NCI-H1436 (cell line): ENCODE data around the gene CDC14B.
"Not testable (repeated sequence)": the region's sequence is repeated elsewhere in the genome, so short reads cannot be mapped to it uniquely, and the experiment has no call there.

ENCODE experiments used
- DNase-seq: peaks from one replicate; lab custom pipeline; 2025; lab: John Stamatoyannopoulos, UW

CDC14B gene

GRCh38 chr9:96587338-96588315, 32.0 kb downstream of the CDC14B start:
- no peak for DNase-seq

GRCh38 chr9:96585426-96585825, 34.2 kb downstream of the CDC14B start:
- no peak for DNase-seq

DNA sequence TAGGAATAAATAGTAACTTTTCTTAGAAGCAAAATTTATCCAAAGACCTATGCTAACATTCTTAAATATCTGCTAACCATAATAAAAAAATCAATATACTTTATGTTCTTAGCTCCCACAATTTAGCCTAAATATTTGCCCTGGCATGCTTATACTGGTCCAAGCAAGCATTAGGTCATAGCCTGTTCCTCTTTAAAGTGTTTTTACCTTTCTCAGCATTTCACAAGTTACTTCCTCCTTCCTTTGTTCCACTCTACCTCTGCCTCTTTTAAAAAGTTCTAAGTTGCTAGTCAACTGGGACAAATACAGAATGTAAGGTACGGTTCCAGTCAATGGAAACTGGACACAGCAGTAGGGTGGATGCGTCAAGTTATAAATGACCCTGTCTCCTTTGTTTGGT, 37.4 kb downstream of the CDC14B start:
- not testable (repeated sequence) for DNase-seq

GRCh38 chr9:96581786-96582185, 37.9 kb downstream of the CDC14B start:
- DNase-seq, result no peak

DNA sequence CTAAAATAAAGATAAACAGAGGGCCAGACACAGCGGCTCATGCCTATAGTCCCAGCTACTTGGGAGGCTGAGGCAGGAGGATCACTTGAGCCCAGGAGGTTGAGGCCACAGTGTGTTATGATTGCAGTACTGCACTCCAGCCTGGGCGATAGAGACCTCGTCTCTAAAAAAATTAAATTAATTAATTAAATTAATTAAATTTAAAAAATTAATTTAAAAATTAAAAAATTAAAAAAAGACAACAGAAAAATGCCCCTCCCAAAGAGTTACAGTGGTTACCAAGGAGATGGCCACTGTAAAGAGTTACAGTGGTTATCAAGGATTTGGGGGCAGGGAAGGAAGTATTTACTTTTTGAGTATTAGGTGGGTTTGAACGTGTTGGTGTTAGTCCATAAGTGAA, 38.3 kb downstream of the CDC14B start:
- no peak for DNase-seq

DNA sequence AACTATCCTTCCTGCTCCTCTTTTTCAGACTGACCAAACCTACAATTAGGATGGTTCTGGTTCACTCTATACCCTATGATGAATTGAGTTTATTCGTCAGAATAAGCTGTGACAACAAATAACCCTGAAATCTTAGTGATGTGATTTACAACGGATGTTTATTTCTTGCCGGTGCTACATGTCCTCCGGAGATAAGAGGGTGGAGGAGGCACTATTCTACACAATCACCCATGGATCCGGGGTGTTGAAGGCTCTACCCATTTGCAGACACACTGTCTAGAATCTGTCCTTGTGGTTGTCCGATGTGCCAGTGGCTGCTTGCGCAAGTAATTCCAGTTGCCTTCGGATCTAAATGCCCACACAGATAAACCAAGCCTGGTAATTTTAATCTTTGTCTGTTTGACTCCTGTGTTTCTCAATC, 44.7 kb downstream of the CDC14B start:
- DNase-seq, result no peak

- no peak for DNase-seq
These were observed 45.2 kb downstream of the CDC14B start for GRCh38 chr9:96574455-96574854.

GRCh38 chr9:96567203-96567700, 52.4 kb downstream of the CDC14B start:
- DNase-seq, result no peak

DNA sequence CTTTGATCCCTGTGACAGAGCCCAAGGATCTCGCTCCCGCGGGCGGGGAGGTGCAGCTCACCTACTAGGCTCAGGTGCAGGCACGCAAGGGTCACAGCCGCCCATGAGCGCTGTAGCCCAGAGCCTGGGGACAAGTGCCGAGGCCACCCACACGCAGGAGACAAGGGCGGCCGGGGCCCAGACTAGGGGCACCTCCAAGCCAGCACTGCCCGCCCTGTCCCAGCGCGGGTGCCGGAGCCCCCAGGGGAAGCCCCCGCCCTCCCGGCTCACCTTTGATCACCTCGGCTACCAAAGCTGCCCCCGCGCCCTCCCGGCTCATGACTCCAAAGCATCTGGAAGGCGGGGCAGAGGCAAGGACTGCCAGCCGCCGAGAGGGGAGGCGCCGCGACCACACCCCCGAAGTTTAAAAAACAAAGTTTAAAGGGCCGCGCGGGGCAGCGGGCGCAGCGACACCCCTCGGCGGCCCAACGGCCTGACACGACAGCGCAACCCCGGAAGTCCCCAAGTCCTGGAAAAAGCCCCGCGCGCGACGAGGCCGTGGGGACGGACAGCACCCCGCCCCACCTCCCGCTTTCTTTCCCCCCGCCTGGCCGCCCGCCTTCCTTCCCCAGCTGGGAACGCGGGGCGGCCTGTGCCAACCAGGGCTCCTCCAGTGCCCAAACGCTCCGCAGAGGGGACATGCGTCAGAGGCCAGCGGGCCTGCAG, 53.0 kb downstream of the CDC14B start:
- peak; percentile 8 for DNase-seq

DNA sequence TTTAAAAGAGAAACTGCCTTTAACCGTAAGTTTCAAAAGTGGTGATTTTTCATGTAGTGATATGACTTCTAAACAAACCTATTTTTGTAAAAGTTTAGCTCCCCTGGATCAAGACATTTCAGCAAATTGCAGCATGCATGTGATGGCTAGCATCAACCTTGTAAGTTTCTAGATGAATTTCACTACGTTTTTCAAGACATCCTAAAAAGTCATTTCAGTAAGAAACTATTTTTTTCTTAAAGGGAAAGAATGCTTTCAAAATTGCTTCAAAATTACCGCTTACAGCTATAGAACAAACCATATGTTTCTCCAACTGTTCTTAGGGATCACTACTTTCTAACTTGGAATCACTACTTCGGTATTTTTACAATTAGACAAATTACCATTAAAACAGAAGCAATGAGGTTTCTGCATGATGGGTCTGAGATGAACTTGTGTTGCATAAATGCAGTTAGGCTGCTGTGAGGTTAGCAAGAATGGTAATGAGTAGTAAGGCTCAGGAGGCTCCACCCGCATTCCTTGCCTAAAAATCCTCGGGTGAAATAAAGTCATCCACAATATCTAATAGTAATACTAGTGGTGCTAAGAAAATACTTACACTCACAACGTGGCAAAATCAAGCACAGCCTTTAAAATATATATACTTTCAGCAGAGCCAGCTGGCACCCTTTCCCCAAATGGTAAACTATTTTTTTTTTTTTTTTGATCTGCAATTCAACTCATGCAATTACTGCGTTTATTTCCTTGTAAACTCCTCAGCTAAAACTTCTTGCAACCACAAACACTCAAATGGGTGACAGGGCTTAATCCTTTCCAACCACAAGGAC, 53.8 kb downstream of the CDC14B start:
- DNase-seq, result no peak

- DNase-seq, result no peak
These were observed 55.4 kb downstream of the CDC14B start for GRCh38 chr9:96564217-96564616.

- DNase-seq, result no peak
These were observed 60.2 kb downstream of the CDC14B start for GRCh38 chr9:96559339-96559943.

- no peak for DNase-seq
These were observed 61.7 kb downstream of the CDC14B start for GRCh38 chr9:96557921-96558320.

DNA sequence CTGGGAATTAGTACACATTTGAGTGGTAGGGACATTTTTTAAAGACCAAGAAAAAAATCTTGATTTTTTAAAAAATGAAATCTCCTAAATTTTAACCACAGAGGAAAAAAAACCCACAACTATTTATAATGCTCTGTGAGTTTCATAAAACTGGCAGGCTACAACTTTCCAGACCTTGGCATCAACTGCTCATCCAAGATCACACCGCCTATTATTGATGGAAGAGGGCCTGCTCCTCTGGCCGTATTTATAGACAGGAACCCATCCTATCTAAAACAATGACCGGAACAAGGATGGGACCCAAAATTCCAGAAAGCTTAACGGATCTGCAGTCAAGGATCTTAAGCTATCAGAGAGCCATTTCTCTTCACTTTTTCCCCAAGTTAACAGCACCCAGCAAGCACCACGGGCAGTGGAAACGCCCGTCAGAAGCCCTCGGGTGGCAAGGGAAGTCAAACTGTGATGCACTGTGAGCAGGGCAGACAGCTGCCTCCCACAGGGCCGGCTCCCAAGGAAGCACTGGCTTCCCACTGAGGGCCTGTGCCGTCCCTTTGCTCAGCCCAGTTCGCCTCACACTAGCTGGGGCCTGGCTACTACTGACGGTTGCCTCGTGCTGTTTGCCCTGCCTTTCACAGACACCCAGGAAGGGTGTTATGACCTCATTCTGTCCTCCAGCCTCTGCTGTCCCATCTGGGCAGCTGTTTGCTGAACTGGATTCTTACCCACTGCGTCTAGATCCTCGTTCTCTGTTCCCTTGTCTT, 62.8 kb downstream of the CDC14B start:
- no peak for DNase-seq

GRCh38 chr9:96555567-96556386, 63.9 kb downstream of the CDC14B start:
- no peak for DNase-seq

DNA sequence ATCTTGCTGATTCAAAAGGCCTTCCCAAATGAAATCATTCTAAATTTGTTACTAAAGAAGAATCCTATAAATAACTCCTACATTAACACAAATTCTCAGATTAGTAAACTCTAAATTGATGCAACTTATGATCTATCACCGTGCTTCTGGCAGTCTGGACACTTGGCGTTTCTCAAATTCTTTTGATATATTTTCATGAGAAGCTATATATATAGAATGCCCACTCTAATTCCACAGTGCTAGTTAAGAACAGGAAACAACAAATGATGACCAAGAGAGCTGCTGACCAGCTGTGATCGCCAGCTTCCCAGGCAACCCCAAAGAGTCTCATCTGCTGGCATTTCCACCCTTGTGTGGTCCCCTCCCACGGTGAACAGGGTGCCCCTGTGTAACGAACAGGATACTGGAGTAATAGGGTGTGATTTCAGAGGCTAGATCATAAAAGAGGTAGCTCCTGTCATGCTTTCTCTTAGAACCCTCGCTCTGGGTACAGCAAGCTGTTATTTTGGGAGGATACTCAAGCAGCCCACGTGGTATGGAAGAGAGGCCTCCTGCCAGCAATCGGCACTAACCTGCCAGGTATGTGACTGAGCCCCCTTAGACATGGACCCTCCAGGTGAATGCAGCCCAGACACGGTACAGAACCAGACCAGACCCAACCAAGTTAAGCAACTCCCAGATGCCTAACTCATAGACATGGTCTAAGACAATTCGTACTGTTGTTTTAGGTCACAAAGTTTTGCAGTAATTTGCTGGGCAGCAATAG, 64.7 kb downstream of the CDC14B start:
- DNase-seq, result no peak

DNA sequence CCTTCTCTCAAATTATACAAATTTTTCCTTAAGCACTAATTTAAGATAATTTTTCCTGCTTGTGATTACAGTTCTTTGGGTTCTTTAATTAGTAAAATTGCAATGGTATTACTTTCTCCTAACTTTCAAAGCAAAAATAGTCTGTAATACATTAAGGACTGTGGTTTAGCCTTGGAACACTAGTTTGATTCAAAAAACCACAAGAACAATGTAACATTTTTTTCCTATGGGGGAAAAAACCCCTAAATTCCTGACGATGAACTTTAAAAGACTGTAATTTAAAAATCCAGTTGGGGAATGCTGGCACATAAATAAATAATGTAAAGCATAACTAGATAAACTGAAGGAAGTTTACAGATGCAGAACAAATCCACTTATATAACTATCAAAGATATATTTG, 65.3 kb downstream of the CDC14B start:
- DNase-seq, result no peak

DNA sequence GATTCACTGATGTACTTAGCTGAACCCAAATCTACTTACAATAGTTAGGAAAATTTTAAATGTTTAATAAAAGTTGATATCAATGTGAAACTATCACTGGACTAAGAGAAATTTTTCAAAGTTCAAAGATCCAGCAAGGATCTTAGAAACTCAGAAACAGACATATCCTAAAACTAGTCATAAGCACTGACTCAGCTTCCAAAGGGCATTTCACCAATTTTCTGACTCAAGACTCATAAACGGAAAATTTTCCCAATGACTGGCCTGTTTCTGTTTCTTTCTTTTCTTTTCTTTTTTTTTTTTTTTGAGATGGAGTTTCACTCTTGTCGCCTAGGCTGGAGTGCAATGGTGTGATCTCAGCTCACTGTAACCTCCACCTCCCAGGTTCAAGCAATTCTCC, 66.6 kb downstream of the CDC14B start:
- DNase-seq, result no peak

- no peak for DNase-seq
These were observed 68.2 kb downstream of the CDC14B start for GRCh38 chr9:96551403-96551802.
